A673 (cell line): ENCODE measurements around the gene RARRES2.

Source experiments
- EZH2 ChIP-seq: fragments of 200-600 bp; sonication (generic); IDR thresholded peaks from 2 replicates; pipeline ENCODE4 v1.6.1; 2017; ENCODE audit warnings: borderline replicate concordance, low read depth, mild to moderate bottlenecking, mixed read lengths, antibody characterized with exemption, low read length; ENCODE audit not compliant: poor library complexity, severe bottlenecking
- TF ChIP-seq, protein P1 (sequence below): fragments of 300-800, 200-600 bp; sonication (generic); conservative IDR thresholded peaks from 2 replicates; pipeline ENCODE4 v1.5.1; 2017; ENCODE audit warnings: low read depth, mild to moderate bottlenecking, antibody characterized with exemption, low read length, moderate library complexity, mixed read lengths

DNA sequence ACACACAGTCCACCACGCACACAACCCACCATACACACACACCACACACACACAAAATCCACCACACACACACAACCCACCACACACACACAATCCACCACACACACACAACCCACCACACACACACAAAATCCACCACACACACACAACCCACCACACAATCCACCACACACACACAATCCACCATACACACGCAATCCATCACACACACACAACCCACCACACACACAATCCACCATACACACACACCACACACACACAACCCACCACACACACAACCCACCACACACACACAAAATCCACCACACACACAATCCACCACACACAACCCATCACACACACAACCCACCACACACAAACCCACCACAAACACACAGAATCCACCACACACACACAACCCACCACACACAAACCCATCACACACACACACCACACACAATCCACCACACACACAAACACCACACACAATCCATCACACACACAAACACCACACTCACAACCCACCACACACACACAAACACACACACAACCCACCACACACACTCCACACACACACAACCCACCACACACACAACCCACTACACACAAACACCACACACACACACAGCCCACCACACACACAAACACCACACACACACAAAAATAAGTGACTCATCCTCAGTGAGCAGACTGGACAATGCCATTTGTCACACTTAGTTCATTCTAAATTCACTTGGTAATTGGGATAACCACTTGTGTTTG lies 18.4 kb upstream of the RARRES2 start:
- TF ChIP-seq, protein P1, sequence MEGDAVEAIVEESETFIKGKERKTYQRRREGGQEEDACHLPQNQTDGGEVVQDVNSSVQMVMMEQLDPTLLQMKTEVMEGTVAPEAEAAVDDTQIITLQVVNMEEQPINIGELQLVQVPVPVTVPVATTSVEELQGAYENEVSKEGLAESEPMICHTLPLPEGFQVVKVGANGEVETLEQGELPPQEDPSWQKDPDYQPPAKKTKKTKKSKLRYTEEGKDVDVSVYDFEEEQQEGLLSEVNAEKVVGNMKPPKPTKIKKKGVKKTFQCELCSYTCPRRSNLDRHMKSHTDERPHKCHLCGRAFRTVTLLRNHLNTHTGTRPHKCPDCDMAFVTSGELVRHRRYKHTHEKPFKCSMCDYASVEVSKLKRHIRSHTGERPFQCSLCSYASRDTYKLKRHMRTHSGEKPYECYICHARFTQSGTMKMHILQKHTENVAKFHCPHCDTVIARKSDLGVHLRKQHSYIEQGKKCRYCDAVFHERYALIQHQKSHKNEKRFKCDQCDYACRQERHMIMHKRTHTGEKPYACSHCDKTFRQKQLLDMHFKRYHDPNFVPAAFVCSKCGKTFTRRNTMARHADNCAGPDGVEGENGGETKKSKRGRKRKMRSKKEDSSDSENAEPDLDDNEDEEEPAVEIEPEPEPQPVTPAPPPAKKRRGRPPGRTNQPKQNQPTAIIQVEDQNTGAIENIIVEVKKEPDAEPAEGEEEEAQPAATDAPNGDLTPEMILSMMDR = no peak
- no peak for TF ChIP-seq EZH2
